Hematopoietic multipotent progenitor cell treated with erythropoietin and hydrocortisone succinate and interleukin-3 and kit ligand, for 17 days (in vitro differentiated cells): ENCODE results near the gene PSMA7.
"Not testable (repeated sequence)": the region's sequence is repeated elsewhere in the genome, so short reads cannot be mapped to it uniquely, and the experiment has no call there.

ENCODE experiments used
- DNase-seq: peaks from one replicate; pipeline ENCODE4 v3.0.0-alpha.2; 2015; ENCODE audit warnings: low spot score

The PSMA7 gene

GRCh38 chr20:62155428-62156253 is 12.4 kb upstream of the PSMA7 start:
- no peak for DNase-seq

- DNase-seq = no peak
Observed at GRCh38 chr20:62151835-62152364, 8.7 kb upstream of the PSMA7 start.

GRCh38 chr20:62151225-62151624 is 8.0 kb upstream of the PSMA7 start:
- DNase-seq = no peak

- no peak for DNase-seq
Observed at GRCh38 chr20:62150310-62150575, 7.0 kb upstream of the PSMA7 start.

- DNase-seq = no peak
Observed at GRCh38 chr20:62149532-62150309, 6.5 kb upstream of the PSMA7 start.

DNA sequence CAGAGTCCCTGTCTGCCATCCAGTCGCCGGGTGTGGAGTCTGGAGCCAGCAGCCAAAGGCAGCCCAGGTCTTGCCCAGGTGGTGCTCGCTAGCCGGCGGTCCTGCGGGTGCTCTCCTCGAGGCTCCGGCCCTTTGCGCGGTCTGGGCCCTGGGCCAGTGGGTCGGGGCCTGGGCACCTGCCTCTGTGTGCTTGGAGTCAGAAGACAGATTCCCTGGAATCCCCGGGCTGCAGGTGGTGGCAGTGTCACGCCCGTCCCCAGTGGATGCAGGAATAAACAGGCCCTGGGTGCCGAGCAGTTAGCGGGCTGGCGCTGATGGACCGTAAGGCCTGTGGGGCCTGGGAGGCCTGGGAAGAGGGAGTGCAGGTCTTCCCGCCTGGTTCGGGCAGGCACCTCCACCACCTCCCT is 5.7 kb upstream of the PSMA7 start:
- no peak for DNase-seq

- DNase-seq = not testable (repeated sequence)
Observed at GRCh38 chr20:62148383-62148782, 5.2 kb upstream of the PSMA7 start.

- DNase-seq = no peak
Observed at GRCh38 chr20:62147528-62147927, 4.3 kb upstream of the PSMA7 start.

DNA sequence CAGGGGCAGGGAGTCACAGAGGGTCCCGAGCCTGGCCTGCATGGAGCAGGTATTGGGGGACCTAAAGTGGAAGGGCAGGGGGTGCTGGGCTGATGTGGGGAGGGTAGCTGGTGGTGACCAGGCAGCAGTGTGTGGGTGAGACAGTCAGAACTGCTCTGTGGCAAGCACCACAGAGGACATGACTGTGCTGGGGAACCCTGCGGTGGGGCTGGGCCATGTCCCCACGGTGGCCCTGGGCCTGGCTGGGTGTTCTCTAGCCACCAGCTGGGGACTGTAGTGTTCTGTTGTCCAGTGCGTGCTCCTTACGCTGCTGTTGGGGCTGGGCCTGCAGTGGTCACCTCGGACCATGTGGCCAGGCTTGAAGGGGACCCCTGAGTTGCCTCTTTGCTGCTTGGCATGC is 3.9 kb upstream of the PSMA7 start:
- DNase-seq = no peak

- DNase-seq = peak; percentile 28
Observed at GRCh38 chr20:62146019-62146755, 3.0 kb upstream of the PSMA7 start.

- DNase-seq = no peak
Observed at GRCh38 chr20:62145688-62146018, 2.5 kb upstream of the PSMA7 start.

DNA sequence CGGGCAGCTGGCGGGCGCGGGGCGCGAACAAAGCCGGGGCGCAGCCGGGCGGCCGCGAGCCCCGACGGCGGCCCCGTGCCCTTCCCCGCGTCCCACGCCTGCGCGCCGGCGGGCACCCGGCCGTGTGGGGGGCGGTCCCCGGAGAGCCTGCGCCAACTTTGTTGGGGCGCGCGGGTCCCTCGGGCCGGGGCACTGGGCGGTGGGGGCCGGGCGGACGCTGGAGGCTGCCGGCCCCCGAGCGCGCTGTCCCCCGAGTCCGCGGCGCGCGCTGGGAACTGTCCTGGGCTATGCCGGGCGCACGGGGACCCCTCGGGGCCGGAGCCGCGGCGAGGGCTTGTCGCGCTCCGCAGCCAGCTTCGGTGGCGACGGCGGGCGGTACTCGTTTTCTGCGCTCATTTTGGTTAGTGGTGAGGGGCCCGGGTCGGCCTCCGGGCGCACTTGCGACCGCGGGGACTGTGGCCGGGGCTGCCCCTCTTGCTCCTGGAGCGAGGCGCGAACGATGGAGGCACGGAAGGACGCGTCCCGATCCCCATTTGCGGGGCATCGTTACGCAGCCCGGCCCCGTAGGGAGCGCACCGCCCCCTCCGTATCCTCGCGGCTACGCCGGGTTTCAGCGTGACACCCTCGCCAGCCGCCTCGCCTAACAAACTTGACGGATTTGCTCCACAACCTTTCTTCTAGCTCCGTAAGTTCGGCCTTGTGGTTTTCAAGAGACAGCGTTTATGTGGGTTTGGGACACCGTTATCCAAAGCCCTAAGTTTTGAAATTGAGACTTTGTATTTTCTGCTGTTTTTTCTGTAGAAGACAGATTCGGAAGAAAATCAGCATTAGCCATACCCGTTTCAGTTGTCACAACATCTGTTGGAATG is 997 bp upstream of the PSMA7 start:
- DNase-seq = peak; percentile 49

DNA sequence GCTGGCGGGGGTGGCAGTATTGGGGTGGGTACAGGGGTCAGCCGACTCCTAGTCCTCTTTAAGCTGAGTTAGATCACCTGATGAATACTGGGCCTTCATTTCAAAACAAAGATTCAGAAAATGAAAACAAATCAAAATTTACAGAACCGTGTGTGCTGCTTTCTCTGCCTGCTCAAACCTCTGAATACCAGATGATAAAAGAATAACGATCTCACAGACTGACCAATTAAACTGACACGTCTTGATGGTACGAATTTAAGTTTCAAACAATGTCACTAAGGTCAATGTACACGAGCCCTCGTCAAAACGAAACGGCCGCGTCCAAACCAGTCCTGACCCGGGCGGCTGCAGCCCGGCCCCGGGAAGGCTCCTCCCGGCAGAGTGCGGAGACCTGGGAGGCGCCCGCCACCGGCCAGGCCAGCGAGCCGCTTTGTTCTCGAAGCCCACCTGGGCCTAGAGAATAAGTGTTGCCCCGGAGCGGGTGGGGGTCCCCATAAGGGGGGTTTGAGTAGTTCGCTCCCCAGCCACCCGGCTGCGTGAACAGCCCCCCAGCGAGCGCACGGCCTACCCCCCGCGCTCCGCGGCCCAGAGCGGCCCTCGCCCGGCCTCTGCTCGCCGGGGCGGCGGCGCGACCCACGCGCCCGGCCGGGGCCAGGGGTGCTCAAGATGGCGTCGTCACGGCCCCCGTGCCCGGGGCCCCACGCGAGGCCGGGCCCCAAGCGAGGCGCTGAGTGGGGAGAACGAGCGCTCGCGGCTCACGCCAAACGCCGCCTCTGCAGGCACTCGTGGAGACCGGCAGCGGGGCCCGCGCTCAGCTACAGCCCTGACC is 728 bp downstream of the PSMA7 start:
- peak; percentile 23 for DNase-seq

DNA sequence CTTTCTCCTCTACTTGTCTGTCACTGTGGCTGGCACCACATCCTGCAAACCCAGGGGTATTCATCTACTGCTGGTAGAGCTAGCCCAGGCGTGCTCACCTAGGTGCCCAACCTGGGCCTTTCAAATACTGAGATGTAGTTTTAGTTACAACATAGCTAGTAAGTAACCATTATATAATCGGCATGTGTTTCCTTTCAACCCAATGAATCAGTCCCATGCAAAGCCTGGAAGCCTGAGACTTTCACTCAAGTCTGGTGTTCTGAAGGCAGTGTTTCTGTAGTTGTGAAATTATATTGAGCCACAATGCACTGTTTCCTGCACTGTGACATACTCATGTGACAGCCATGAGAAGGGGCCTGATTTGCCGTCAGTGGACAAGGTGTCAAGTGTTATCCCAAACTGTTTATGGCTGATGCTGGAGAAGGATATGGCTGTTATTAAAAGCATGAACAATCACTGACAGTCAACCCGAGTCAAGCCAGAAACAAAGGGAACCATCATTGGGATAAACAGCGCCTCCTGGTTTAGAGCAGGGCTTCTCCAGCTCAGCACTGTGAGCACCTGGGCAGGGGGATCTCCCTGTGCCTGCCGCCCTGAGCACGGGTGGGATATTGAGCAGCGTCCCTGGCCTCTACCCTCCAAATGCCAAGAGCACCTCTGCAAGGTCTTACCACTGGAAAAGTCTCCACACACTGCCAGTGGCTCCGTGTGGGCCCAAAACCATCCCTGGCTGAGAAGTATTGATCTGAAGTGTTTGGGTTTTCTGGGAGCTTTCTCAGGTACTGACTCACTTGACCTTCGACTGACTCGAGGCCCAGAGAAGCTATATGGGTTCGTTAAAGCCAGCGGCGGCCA is 1.6 kb downstream of the PSMA7 start:
- DNase-seq = peak; percentile 22

DNA sequence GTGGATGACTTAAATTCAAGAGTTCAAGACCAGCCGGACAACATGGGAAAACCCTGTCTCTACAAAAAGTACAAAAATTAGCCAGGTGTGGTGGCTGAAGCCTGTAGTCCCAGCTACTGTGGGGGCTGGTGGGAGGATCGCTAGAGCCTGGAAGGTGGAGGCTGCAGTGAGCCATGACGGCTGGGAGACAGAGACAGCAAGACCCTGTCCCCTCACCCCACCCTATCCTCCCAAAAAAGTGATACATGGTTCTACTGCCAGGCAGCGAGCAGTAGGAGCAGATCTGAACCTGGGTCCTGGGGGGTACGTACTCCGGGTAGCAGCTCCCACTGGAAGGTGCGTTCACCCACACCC is 2.2 kb downstream of the PSMA7 start:
- DNase-seq = no peak

GRCh38 chr20:62139636-62140035 is 3.6 kb downstream of the PSMA7 start:
- DNase-seq = no peak

- no peak for DNase-seq
Observed at GRCh38 chr20:62138912-62139311, 4.3 kb downstream of the PSMA7 start.

- DNase-seq = no peak
Observed at GRCh38 chr20:62138204-62138543, 5.0 kb downstream of the PSMA7 start.

DNA sequence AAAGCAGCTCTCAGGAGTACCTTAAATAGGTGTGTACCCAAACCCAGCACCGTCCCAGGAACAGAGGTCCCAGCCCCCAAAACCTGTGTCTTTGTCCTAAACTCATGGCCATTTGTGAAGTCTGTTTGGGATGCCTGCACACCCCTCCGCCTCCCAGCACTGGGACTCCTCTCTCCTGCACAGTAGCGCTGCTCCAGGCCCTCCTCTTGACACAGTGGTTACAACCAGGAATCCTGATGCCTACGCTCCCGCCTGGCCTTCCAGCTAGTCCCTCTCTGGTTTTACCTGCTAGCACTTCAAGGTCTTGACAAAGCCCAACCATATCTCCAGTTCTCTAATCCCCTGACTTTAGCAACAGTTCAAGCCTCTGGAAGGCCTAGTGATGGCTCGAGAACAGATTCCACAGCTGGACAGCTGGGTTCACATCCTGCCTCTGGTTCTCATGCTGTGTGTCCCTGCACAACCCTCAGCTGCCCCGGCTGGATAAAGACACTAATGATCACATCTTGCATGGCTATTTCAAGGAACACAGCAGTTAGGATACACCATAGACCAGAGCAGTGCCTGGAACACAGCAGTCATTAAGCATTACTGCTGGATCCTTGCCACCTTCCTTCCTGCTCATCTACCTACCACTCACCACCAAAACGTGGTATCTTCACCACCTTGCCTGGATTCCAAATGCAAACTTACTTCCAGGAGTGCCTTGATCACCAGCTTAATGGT is 5.6 kb downstream of the PSMA7 start:
- no peak for DNase-seq

DNA sequence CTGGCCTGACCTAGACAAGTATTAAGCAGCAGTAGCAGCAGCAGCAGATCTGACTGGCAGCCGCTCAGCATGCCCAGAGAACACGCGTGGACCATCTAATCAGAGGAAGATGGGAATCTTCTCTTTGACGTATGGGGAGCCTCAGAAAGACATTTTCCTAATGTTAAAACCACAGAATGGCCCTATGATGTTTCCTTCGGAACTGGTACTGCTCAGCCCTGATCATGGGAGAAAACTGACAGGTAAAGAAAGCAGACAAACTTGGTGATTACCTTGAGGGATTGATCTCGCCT is 6.2 kb downstream of the PSMA7 start:
- DNase-seq = no peak
